Heart right ventricle (tissue), 16 donors: ENCODE results near the gene ANHX. TPM values are rescaled to one million over a fixed set of nuclear protein-coding genes. Genes with fewer than 3 reads are reported as not detected.

Source experiments
- ATAC-seq, 8 donors: fragments of 200-7000 bp; cut with Tn5 transposase; one replicate each; pipeline ENCODE4 v1.9.1; 2020; ENCODE audit warnings: mild to moderate bottlenecking in 8 of 8, moderate library complexity in 8 of 8, moderate number of reproducible peaks in 1 of 8
- DNase-seq, 2 donors: peaks; one replicate each; pipeline ENCODE4 v3.0.0-alpha.2; 2020
- H3K27ac ChIP-seq, 10 donors: fragments of 200-600 bp; sonication (generic) in 2 of 10; one replicate each; pipeline versions ENCODE4 v1.5.0 to v1.8.0; 2020 to 2022; ENCODE audit warnings: mild to moderate bottlenecking in 3 of 10
- H3K27me3 ChIP-seq, 7 donors: fragments of 200-600 bp; one replicate each; pipeline ENCODE4 v1.8.0; 2021 to 2022; ENCODE audit warnings: mild to moderate bottlenecking in 2 of 7
- H3K36me3 ChIP-seq, 9 donors: fragments of 200-600 bp; sonication (generic) in 1 of 9; one replicate each; pipeline versions ENCODE4 v1.5.0 to v1.8.0; 2020 to 2022; ENCODE audit warnings: mild to moderate bottlenecking in 2 of 9
- H3K4me1 ChIP-seq, 9 donors: fragments of 200-600 bp; sonication (generic) in 1 of 9; one replicate each; pipeline versions ENCODE4 v1.5.0 to v1.8.0; 2020 to 2022; ENCODE audit warnings: mild to moderate bottlenecking in 4 of 9
- H3K4me3 ChIP-seq, 10 donors: fragments of 200-600 bp; sonication (generic) in 2 of 10; one replicate each; pipeline versions ENCODE4 v1.5.0 to v1.8.0; 2020 to 2022; ENCODE audit warnings: mild to moderate bottlenecking in 7 of 10, moderate library complexity in 2 of 10
- H3K9me3 ChIP-seq, 11 donors: fragments of 200-600 bp in 10 of 11; sonication (generic) in 2 of 11; one replicate each; pipeline versions ENCODE4 v1.5.0 to v1.8.0; 2013 to 2022; ENCODE audit warnings: mild to moderate bottlenecking in 2 of 11, control low read depth in 1 of 11, moderate library complexity in 1 of 11
- CTCF ChIP-seq, 9 donors: fragments of 200-600 bp; sonication (generic) in 2 of 9; IDR thresholded peaks; one replicate each; pipeline versions ENCODE4 v1.5.0 to v1.8.0; 2021 to 2022; ENCODE audit warnings: antibody characterized with exemption in 9 of 9, mild to moderate bottlenecking in 5 of 9, moderate library complexity in 1 of 9
- WGBS, 2 donors: extraction: QIAGEN DNeasy Blood & Tissue Kit; methylation state at CpG; one replicate each; pipeline ENCODE4 v1.1.7; 2013; ENCODE audit warnings: inconsistent platforms in 1 of 2; 5-methylcytosine and 5-hydroxymethylcytosine counted together
- intact Hi-C, 10 donors: fragments of 100-400 bp; cut with DNase I; formaldehyde crosslinking; loops; one replicate each; pipeline versions ENCODE4 v1.11.1 to v1.14.2; 2022
- polyA plus RNA-seq, 2 donors: library from polyadenylated mRNA; stranded (reverse); fragments of 200-250 nt; gene quantifications; one replicate each; pipeline ENCODE4 v1.2.3, GENCODE V29; 2013
- total RNA-seq, 10 donors: library from RNA; stranded (reverse); fragmentation: NEBNext Ultra II Directional in 3 of 10; extraction: Animal tissue kit (Norgen Biotek cat#: 25700) in 3 of 10; gene quantifications; one replicate each; pipeline versions ENCODE4 v1.2.1 to v1.2.4, GENCODE V29; 2021 to 2023
- donor health status: Arrhythmogenic right ventricular cardiomyopathy.
- donor health status: ischemic (EF 13 %, LVEDD 7.1; RV severe dilation, severe dysfunction).
- donor health status: healthy with polysubstance abuse.
- donor health status: DM: no; HTN: yes; CAD: no.
- donor health status: DM: no; HTN: no; CAD: no.
- donor health status: ischemic (EF 25% LVEDD 6.9; RV normal size, moderate dysfunction).
- donor health status: ischemic (EF 25% LVEDD 5.7; RV mildly dilated, moderate dysfunction).
- donor health status: healthy.
- donor health status: DM: yes; HTN: yes; CAD: no.
- donor health status: Ischemic cardiomyopathy.
- donor health status: ischemic (EF 35%, LVEDD 5.7; RV mildly dilated, moderate dysfunction).
- donor health status: nonischemic (EF 11% LVEDD 7.7; RV severe dilation, severe dysfunction).
- donor health status: DM: yes; HTN: yes; CAD: no.
- donor health status: PGD.
- donor health status: ischemic (EF 29% LVEDD 5.4; RV normal size, mild dysfunction).
- donor health status: nonischemic (EF 23%, LVEDD 6.1; RV moderate dilation, normal function).

The ANHX gene
- total and polyA plus RNA-seq, 12 donors: not detected

- intact Hi-C loops: no loop called here
- DNase-seq (no peak), ATAC-seq (no peak)
- WGBS, 2 donors: 85% methylated on average over 18 of the region's 18 CpGs
- H3K27me3 ChIP-seq: peaks cover 0 to 13% (median 0%) of the 10 kb centered on the region in 7 donors
- peaks cover 0 to 95% (median 0%) of the 10 kb centered on the region in 11 donors for H3K9me3 ChIP-seq
- no peak for TF ChIP-seq CTCF (IDR thresholded peaks at IDR 0.05)
- no peaks in the 10 kb centered on the region for H3K36me3 ChIP-seq
- H3K4me3 ChIP-seq: no peak overlapping the region
- H3K27ac ChIP-seq: no peak overlapping the region
- no peaks in the 10 kb centered on the region for H3K4me1 ChIP-seq
These were observed 1.6 kb downstream of the ANHX start for GRCh38 chr12:133233993-133234564.

- intact Hi-C loops: no loop called here
- DNase-seq (no peak), ATAC-seq (no peak)
- peaks cover 0 to 95% (median 0%) of the 10 kb centered on the region in 11 donors for H3K9me3 ChIP-seq
- WGBS, 2 donors: 82% methylated on average over 6 of the region's 6 CpGs
- H3K4me3 ChIP-seq: no peak overlapping the region
- H3K27ac ChIP-seq: no peak overlapping the region
- TF ChIP-seq CTCF (IDR thresholded peaks at IDR 0.05): no peak
- H3K36me3 ChIP-seq: no peaks in the 10 kb centered on the region
- peaks cover 0 to 13% (median 0%) of the 10 kb centered on the region in 7 donors for H3K27me3 ChIP-seq
- no peaks in the 10 kb centered on the region for H3K4me1 ChIP-seq
These were observed 2.7 kb downstream of the ANHX start for GRCh38 chr12:133233006-133233405.

GRCh38 chr12:133231001-133231400 lies 4.7 kb downstream of the ANHX start:
- ATAC-seq (no peak), DNase-seq (no peak)
- 75 to 76% methylated on average over 3 of the region's 3 CpGs for WGBS, 2 donors
- no peaks in the 10 kb centered on the region for H3K36me3 ChIP-seq
- no peak overlapping the region for H3K4me3 ChIP-seq
- H3K27me3 ChIP-seq: peaks cover 0 to 2% (median 0%) of the 10 kb centered on the region in 7 donors
- intact Hi-C loops: no loop called here
- H3K9me3 ChIP-seq: peaks cover 0 to 98% (median 0%) of the 10 kb centered on the region in 11 donors
- TF ChIP-seq CTCF (IDR thresholded peaks at IDR 0.05): no peak
- no peak overlapping the region for H3K27ac ChIP-seq
- no peaks in the 10 kb centered on the region for H3K4me1 ChIP-seq

GRCh38 chr12:133227281-133227852 lies 8.3 kb downstream of the ANHX start:
- H3K27ac ChIP-seq: no peak overlapping the region
- H3K27me3 ChIP-seq: no peaks in the 10 kb centered on the region
- ATAC-seq (no peak), DNase-seq (no peak)
- intact Hi-C loops: no loop called here
- H3K4me3 ChIP-seq: no peak overlapping the region
- H3K4me1 ChIP-seq: no peaks in the 10 kb centered on the region
- WGBS, 2 donors: 65 to 75% methylated on average over 7 of the region's 7 CpGs
- H3K36me3 ChIP-seq: no peaks in the 10 kb centered on the region
- no peak for TF ChIP-seq CTCF (IDR thresholded peaks at IDR 0.05)
- H3K9me3 ChIP-seq: peaks cover 0 to 91% (median 0%) of the 10 kb centered on the region in 11 donors
